ENCODE data around the gene SAP30L. TPM values are rescaled to one million over a fixed set of nuclear protein-coding genes. Genes with fewer than 3 reads are reported as not detected.
A peak's percentile ranks its signal among the peaks of the same experiment; 100 is the strongest.

Gene SAP30L
- total and polyA plus RNA-seq, 8 donors = 31.1 to 55.7 (median 44.2) TPM

DNA sequence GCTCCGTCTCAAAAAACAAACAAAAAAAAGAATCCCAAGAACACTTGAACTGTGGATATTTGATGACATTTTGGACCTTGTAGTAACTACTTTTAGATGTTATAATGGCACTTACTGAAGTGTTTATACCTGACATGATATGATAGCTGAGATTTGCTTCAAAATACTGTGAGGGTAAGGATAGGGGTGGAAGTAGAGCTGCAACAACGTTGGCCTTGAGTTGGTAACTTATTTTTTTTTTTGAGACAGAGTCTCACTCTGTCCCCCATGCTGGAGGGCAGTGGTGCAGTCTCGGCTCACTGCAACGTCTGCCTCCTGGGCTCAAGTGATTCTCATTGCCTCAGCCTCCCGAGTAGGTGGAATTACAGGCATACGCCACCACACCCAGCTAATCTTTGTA, 30.7 kb upstream of the SAP30L start:
- no peak for DNase-seq
- Histone ChIP-seq H3K4me1 (no peaks in the 10 kb centered on the region), H3K4me3 (no peak overlapping the region), H3K9me3 (no peaks in the 10 kb centered on the region), H3K27me3 (no peaks in the 10 kb centered on the region), H3K27ac (no peak overlapping the region), H3K36me3 (peaks cover 0 to 85% of the 10 kb centered on the region in 2 donors)
- intact Hi-C loops (cut with DNase I) = no loop called here
- TF ChIP-seq, protein P1, sequence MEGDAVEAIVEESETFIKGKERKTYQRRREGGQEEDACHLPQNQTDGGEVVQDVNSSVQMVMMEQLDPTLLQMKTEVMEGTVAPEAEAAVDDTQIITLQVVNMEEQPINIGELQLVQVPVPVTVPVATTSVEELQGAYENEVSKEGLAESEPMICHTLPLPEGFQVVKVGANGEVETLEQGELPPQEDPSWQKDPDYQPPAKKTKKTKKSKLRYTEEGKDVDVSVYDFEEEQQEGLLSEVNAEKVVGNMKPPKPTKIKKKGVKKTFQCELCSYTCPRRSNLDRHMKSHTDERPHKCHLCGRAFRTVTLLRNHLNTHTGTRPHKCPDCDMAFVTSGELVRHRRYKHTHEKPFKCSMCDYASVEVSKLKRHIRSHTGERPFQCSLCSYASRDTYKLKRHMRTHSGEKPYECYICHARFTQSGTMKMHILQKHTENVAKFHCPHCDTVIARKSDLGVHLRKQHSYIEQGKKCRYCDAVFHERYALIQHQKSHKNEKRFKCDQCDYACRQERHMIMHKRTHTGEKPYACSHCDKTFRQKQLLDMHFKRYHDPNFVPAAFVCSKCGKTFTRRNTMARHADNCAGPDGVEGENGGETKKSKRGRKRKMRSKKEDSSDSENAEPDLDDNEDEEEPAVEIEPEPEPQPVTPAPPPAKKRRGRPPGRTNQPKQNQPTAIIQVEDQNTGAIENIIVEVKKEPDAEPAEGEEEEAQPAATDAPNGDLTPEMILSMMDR (IDR thresholded peaks at IDR 0.05) = no peak
- no peak for ATAC-seq

DNA sequence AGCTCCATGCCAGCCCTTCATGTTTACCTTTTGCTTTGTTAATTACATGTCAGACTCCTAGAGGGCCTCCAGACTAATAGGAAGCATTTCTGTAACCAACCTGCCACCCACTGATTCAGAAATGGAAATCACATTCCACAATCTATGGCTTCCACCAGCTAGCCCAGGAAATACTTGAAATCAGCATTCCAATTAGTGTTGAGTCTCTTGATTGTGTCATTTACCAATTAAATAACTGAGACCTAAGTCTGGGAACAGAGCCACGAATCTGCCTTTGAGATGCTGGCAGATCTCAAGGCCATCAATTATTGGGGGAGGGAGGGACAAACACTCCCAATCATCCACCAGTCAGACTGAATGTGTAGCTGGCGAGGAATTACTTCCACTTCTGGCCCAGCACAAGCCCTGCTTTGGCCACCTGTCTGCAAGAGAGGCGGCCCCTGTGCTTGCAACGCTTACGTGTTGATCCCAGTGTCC, 27.4 kb upstream of the SAP30L start:
- DNase-seq (no peak), ATAC-seq (no peak)

DNA sequence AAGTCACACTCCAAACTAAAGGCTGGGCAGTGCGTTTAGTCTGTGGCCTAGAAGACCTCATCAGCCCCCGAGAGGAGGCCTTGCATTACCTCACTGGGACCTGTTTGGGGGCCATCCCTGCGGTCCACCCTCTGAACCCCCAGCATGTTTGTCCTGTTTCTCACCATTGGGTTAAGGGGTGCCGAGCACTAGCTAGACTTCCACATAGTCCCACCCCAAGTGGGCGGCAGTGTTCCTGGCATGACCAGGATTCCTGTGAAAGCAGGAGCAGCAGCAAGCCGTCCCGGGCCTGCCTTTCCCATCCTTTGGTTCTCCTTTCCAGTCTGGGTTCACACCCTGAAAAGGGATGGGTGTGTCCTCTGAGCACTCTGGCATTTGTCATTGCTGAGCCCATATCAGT, 26.6 kb upstream of the SAP30L start:
- Histone ChIP-seq H3K9me3 (no peaks in the 10 kb centered on the region), H3K4me1 (no peaks in the 10 kb centered on the region), H3K4me3 (no peak overlapping the region), H3K27ac (no peak overlapping the region), H3K36me3 (peaks cover 0 to 54% of the 10 kb centered on the region in 2 donors), H3K27me3 (no peaks in the 10 kb centered on the region)
- ATAC-seq (no peak), DNase-seq (no peak)
- intact Hi-C loops (cut with DNase I) = no loop called here
- TF ChIP-seq, protein P1 (IDR thresholded peaks at IDR 0.05) = no peak

More for the DNA sequence above, 27.4 kb upstream of the SAP30L start:
- Histone ChIP-seq H3K4me3 (no peak overlapping the region), H3K36me3 (peaks cover 0 to 62% of the 10 kb centered on the region in 2 donors), H3K4me1 (no peaks in the 10 kb centered on the region), H3K27ac (no peak overlapping the region), H3K9me3 (no peaks in the 10 kb centered on the region), H3K27me3 (no peaks in the 10 kb centered on the region)
- intact Hi-C loops (cut with DNase I) = no loop called here
- TF ChIP-seq, protein P1 (IDR thresholded peaks at IDR 0.05) = no peak

DNA sequence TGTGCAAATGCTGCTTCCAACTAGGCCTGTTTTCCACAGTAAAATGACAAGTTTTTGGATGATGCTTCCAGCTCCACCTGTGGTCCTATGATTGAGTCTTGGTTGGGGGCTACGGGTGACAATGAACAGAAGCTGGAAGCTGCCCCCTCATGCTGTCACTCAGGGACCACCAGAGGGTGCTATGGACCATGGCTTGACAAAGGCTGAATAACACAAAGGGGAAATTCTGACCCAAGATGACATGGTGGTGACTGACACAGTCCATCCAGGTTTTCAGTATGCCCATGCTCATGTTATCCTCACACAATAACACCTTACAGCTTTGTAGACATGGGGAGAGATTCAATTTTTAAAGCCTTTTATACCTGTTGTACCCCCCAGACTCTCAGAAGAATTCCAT, 23.9 kb upstream of the SAP30L start:
- Histone ChIP-seq H3K4me1 (no peaks in the 10 kb centered on the region), H3K27me3 (no peaks in the 10 kb centered on the region), H3K27ac (no peak overlapping the region), H3K36me3 (peaks cover 0 to 40% of the 10 kb centered on the region in 2 donors), H3K4me3 (no peak overlapping the region), H3K9me3 (no peaks in the 10 kb centered on the region)
- DNase-seq (no peak), ATAC-seq (peak; percentile 42)
- intact Hi-C loops (cut with DNase I) = no loop called here
- TF ChIP-seq, protein P1 (IDR thresholded peaks at IDR 0.05) = peak in 1 of 2 donors; percentile 16

DNA sequence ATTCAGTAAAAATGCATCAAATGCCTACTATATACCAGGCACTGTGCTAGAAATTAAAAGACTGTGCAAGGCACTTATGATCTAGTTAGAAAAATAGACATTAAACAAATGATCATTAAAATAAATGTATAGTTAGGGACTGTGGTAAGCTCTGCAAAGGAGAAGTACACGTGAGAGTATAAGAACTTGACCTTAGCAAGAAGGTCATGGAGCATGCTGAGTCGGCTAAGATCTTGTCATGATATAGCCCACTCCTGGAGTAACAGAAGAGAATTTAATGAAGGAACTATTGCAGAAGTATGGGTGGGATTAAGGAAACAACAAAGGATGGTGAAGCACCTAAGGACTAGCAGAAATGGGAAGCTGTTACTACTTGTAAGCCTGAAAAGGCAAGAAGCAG, 23.5 kb upstream of the SAP30L start:
- H3K4me1 ChIP-seq = no peaks in the 10 kb centered on the region
- ATAC-seq = no peak
- DNase-seq = no peak
- TF ChIP-seq, protein P1 (IDR thresholded peaks at IDR 0.05) = no peak
- intact Hi-C loops (cut with DNase I) = no loop called here
- H3K27ac ChIP-seq = no peak overlapping the region
- no peaks in the 10 kb centered on the region for H3K9me3 ChIP-seq
- no peak overlapping the region for H3K4me3 ChIP-seq
- peaks cover 0 to 36% of the 10 kb centered on the region in 2 donors for H3K36me3 ChIP-seq
- H3K27me3 ChIP-seq = no peaks in the 10 kb centered on the region

Data from left lung (tissue), 10 donors.